Activated CD4-positive, alpha-beta T cell treated with anti-CD3 and anti-CD28 coated beads for 24 hours (primary cell): ENCODE data around the gene DAPK2.

Experiments used
- DNase-seq, 2 donors: peaks; one replicate each; pipeline ENCODE4 v3.0.0-alpha.2; 2020; ENCODE audit warnings: low read depth in 2 of 2

The DAPK2 gene

GRCh38 chr15:63997715-63998442 lies 48.4 kb downstream of the DAPK2 start:
- no peak for DNase-seq

- DNase-seq: no peak
Observed at GRCh38 chr15:63996794-63997357, 49.4 kb downstream of the DAPK2 start.

- no peak for DNase-seq
Observed at GRCh38 chr15:63995789-63996188, 50.5 kb downstream of the DAPK2 start.

GRCh38 chr15:63994073-63994600 lies 52.1 kb downstream of the DAPK2 start:
- DNase-seq: no peak

- no peak for DNase-seq
Observed at GRCh38 chr15:63992300-63992699, 54.0 kb downstream of the DAPK2 start.

- DNase-seq: no peak
Observed at GRCh38 chr15:63991706-63992105, 54.6 kb downstream of the DAPK2 start.

- no peak for DNase-seq
Observed at GRCh38 chr15:63990454-63990853, 55.8 kb downstream of the DAPK2 start.

- no peak for DNase-seq
Observed at GRCh38 chr15:63987796-63988378, 58.4 kb downstream of the DAPK2 start.

- no peak for DNase-seq
Observed at GRCh38 chr15:63986751-63987341, 59.4 kb downstream of the DAPK2 start.

GRCh38 chr15:63986185-63986680 lies 60.1 kb downstream of the DAPK2 start:
- DNase-seq: no peak

- DNase-seq: no peak
Observed at GRCh38 chr15:63985221-63986184, 60.8 kb downstream of the DAPK2 start.

GRCh38 chr15:63984331-63984730 lies 62.0 kb downstream of the DAPK2 start:
- no peak for DNase-seq

- DNase-seq: no peak
Observed at GRCh38 chr15:63983061-63983711, 63.1 kb downstream of the DAPK2 start.

- no peak for DNase-seq
Observed at GRCh38 chr15:63982381-63982854, 63.9 kb downstream of the DAPK2 start.

GRCh38 chr15:63981596-63982320 lies 64.5 kb downstream of the DAPK2 start:
- no peak for DNase-seq

GRCh38 chr15:63979262-63979793 lies 67.0 kb downstream of the DAPK2 start:
- no peak for DNase-seq

- DNase-seq: no peak
Observed at GRCh38 chr15:63978511-63979261, 67.6 kb downstream of the DAPK2 start.

- no peak for DNase-seq
Observed at GRCh38 chr15:63977119-63977518, 69.2 kb downstream of the DAPK2 start.

- no peak for DNase-seq
Observed at GRCh38 chr15:63974021-63974420, 72.3 kb downstream of the DAPK2 start.
